ENCODE data around the gene MYL7. TPM values are rescaled to one million over a fixed set of nuclear protein-coding genes. Genes with fewer than 3 reads are reported as not detected.
"Not testable (repeated sequence)": the region's sequence is repeated elsewhere in the genome, so short reads cannot be mapped to it uniquely, and the experiment has no call there.

The MYL7 gene
- total RNA-seq, 6 experiments from 2014 or later: 0.30 to 0.64 (median 0.49) TPM; not detected in 2

DNA sequence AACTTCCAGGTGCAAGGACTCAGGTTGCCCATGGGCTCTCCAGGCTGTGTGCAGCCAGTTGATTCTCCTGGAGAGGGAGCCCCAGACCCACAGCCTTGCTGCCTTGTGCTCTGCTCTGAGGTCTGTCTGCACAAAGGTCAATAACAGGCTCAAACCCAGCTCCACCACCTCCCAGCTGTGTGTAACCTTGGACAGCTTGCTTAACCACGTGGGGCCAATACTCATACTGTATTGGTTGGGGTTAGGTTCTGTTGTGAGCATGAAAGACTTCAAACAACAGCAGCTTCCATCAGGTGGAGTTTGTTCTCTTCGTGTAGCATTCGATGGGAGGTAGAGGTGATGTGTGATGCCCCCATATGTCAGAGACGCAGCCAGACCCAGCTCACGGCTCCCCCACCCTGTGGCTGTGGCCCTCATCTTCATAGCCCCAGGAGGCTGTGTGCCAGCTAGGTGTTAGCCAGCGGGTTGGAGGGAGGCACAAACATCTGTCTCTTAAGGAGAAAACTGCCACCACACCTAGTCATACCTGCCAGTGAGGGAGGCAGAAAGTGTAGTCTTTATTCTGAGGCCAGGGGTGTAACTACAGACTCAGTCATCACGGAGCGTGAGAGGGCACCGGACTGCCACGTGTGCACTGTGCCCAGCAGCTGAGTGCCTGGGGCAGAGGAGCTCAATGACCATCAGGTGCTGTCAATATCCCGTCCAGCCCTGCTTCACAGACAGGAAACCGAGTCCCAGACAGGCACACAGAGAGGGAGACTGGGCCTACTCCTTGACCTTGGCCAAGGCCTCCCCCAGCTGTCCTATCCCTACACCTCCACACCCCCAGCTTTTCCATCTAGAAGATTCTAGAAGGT is 9.7 kb downstream of the MYL7 start:
- DNase-seq: no peak
- peaks cover 1% of the 10 kb centered on the region for H3K27me3 Mint-ChIP-seq (ENCODE audit: insufficient read depth)
- TF ChIP-seq, protein P1, sequence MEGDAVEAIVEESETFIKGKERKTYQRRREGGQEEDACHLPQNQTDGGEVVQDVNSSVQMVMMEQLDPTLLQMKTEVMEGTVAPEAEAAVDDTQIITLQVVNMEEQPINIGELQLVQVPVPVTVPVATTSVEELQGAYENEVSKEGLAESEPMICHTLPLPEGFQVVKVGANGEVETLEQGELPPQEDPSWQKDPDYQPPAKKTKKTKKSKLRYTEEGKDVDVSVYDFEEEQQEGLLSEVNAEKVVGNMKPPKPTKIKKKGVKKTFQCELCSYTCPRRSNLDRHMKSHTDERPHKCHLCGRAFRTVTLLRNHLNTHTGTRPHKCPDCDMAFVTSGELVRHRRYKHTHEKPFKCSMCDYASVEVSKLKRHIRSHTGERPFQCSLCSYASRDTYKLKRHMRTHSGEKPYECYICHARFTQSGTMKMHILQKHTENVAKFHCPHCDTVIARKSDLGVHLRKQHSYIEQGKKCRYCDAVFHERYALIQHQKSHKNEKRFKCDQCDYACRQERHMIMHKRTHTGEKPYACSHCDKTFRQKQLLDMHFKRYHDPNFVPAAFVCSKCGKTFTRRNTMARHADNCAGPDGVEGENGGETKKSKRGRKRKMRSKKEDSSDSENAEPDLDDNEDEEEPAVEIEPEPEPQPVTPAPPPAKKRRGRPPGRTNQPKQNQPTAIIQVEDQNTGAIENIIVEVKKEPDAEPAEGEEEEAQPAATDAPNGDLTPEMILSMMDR (IDR thresholded peaks at IDR 0.05): peak; percentile 53; the same call in 1 of the 2 replicates
- no peaks in the 10 kb centered on the region for H3K9me3 Mint-ChIP-seq
- peaks cover 4% of the 10 kb centered on the region; the same call in 1 of the 2 replicates for H3K36me3 Mint-ChIP-seq (ENCODE audit: low read depth)
- H3K27ac Mint-ChIP-seq: no peak overlapping the region
- no peak overlapping the region; the same call in 1 of the 2 replicates for H3K4me3 Mint-ChIP-seq
- peaks cover 23% of the 10 kb centered on the region for H3K4me1 Mint-ChIP-seq (ENCODE audit: low read depth)

DNA sequence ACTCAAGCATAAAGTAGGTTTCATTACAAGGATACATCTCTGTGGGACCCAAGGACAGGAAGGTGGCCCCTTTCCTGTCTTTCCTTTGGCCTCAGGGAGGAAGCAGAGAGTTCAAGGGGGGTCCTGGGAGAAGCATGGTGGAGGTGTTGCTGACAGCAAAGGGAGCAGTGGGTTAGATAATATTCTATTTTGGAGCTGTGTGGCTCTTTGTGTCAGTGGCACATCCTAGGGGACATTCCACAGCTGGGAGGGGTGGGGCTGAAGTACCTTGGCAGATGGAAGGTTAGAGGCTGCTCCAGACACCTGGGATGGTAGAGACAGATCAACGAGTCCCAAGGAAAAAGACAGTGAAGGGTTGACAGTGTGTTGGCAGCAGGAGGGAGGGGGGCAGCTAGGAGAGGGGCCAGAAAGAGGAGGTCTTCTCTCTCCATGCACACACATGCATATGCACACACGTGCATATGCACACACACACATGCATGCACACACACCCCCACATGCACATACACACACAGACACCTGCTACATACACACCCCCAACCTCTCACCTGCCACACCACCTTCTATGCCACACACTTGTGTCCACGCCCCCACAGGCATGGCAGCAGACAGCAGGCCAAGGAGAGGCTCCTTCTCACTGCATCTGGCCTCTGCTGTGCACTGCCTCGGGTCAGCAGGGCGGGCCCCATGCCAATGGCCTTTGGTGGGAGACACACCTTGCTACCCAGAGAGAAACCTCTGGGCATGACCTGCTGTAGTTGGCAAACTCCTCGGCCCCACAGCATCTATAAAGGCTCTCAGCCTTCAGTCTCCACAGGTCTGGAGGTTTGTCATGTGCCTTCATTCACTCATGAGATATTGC is 12.2 kb downstream of the MYL7 start:
- TF ChIP-seq, protein P1 (IDR thresholded peaks at IDR 0.05): no peak
- Mint-ChIP-seq H3K4me3 (no peak overlapping the region), H3K27me3 (ENCODE audit: insufficient read depth) (peaks cover 1% of the 10 kb centered on the region), H3K36me3 (ENCODE audit: low read depth) (peaks cover 4% of the 10 kb centered on the region; the same call in 1 of the 2 replicates), H3K27ac (no peak overlapping the region), H3K9me3 (no peaks in the 10 kb centered on the region), H3K4me1 (ENCODE audit: low read depth) (peaks cover 26% of the 10 kb centered on the region)
- DNase-seq: no peak

- Mint-ChIP-seq H3K27me3 (ENCODE audit: insufficient read depth) (peaks cover 3% of the 10 kb centered on the region), H3K4me1 (ENCODE audit: low read depth) (peaks cover 25% of the 10 kb centered on the region), H3K36me3 (ENCODE audit: low read depth) (peaks cover 4% of the 10 kb centered on the region; the same call in 1 of the 2 replicates), H3K27ac (no peak overlapping the region), H3K4me3 (no peak overlapping the region), H3K9me3 (no peaks in the 10 kb centered on the region)
- TF ChIP-seq, protein P1 (IDR thresholded peaks at IDR 0.05): no peak
- DNase-seq: no peak
Measured at GRCh38 chr7:44127161-44127560, 14.0 kb downstream of the MYL7 start.

DNA sequence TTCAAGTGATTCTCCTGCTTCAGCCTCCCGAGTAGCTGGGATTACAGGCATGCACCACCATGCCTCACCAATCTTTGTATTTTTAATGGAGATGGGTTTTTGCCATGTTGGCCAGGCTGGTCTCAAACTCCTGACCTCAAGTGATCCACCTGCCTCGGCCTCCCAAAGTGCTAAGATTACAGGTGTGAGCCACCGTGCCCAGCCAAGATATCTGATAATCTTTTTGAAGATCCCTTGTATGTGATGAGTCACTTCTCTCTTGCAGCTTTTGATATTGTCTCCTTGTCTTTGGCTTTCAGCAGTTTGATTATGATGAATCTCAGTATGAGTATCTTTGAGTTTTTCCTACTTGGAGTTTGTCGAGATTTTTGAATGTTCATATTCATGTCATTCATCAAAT is 14.6 kb downstream of the MYL7 start:
- not testable (repeated sequence) for H3K4me3 Mint-ChIP-seq; H3K27me3 Mint-ChIP-seq (ENCODE audit: insufficient read depth)
- peaks cover 22% of the 10 kb centered on the region for H3K4me1 Mint-ChIP-seq (ENCODE audit: low read depth)

GRCh38 chr7:44124822-44125202 is 16.3 kb downstream of the MYL7 start:
- H3K4me1 Mint-ChIP-seq (ENCODE audit: low read depth): peaks cover 32% of the 10 kb centered on the region
- peaks cover 3% of the 10 kb centered on the region for H3K27me3 Mint-ChIP-seq (ENCODE audit: insufficient read depth)
- peaks cover 17% of the 10 kb centered on the region for H3K36me3 Mint-ChIP-seq (ENCODE audit: low read depth)
- H3K4me3 Mint-ChIP-seq: no peak overlapping the region
- no peaks in the 10 kb centered on the region for H3K9me3 Mint-ChIP-seq
- no peak for DNase-seq
- no peak overlapping the region for H3K27ac Mint-ChIP-seq
- TF ChIP-seq, protein P1 (IDR thresholded peaks at IDR 0.05): no peak

More for the DNA sequence above, 14.6 kb downstream of the MYL7 start:
- DNase-seq; H3K36me3 Mint-ChIP-seq (ENCODE audit: low read depth); H3K9me3 Mint-ChIP-seq; H3K27ac Mint-ChIP-seq: not testable (repeated sequence)

Data from HFFc6 (cell line).